Kasumi-1 (cell line): Measurements from ENCODE around the gene CLEC16A.

ENCODE experiments used
- DNase-seq, 2 experiments: peaks; one replicate each; lab custom pipeline; 2025; lab: John Stamatoyannopoulos, UW

Gene CLEC16A

GRCh38 chr16:11178424-11178823, 234.1 kb downstream of the CLEC16A start:
- DNase-seq, result no peak

DNA sequence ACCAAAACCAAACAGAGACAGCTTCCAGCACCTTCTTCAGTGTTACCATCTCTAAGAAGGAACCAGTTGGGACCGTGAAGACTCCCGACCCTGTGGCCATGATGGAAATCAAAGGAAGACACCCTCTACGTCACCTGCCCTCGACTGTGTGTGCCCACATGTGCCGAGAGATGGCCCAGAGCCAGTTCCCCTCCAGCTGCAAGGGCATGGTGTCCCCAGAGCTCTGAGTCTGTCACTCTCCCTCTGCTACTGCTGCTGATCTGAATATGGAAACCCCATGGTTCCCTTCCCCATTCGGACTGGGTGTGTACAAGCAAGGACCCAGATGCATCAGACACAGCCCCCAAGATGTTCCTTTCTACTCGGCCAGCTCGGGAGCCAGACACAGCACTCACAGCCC, 235.2 kb downstream of the CLEC16A start:
- DNase-seq, result no peak

GRCh38 chr16:11180489-11180888, 236.1 kb downstream of the CLEC16A start:
- no peak for DNase-seq

GRCh38 chr16:11181242-11181898, 237.0 kb downstream of the CLEC16A start:
- no peak for DNase-seq

- no peak for DNase-seq
These were observed 237.5 kb downstream of the CLEC16A start for GRCh38 chr16:11181899-11182279.

DNA sequence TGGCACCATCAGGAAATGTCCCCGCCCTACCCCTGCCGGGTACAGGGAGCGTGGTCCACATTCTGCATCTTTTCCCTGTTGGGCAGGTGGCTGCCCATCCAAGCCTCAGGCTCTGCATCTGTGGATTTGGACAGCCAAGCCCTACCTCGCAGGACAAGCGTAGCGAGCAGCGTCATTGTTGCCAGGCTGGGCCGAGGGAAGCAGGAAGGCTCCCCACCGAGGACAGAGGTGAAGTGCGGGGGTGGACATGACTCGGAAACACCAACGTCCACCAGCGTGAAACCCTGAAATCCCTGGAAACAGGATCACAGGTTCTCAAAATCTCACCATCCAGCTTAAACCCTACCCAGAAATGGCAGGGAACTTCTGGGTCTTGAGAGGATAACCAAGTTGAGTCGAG, 238.0 kb downstream of the CLEC16A start:
- DNase-seq, result no peak

DNA sequence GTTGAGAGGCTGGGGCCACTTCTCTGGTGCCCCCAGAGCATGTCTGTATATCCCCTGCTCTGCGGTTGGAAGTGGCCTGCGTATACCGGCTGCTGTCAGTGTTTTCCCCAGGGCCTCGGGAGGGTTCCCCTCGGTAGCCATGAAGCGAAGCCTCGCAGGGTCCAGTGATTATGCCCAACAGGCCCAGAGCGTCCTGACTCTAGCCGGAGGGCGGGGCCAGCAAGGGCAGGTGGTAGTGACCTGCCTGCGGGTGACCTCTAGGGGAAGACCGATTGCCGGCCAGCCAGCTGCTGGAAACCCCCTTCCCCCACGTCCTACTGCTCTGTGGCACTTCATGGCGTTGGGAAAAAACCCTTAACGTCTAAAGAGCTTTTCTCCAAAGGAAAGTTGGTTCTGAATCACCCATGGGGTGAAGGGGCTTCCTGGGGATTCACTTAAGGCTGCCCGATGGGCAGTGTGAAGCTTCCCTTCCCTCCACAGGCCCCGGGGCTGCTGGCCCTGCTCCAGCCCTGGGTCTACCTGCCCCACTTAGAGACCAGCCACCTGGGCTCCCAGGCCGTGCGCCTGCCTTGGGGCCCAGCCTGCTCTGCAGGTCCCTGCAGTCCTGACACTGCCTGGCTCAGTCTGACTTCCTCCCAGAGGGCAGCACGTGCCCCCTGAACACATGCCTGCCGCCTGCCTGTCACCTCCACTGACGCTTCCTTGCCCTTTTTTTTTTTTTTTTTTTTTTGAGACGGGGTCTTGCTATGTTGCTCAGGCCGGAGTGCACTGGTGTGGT, 238.9 kb downstream of the CLEC16A start:
- no peak for DNase-seq

- no peak for DNase-seq
These were observed 239.6 kb downstream of the CLEC16A start for GRCh38 chr16:11183951-11184350.

- DNase-seq, result no peak
These were observed 243.2 kb downstream of the CLEC16A start for GRCh38 chr16:11187522-11188023.

DNA sequence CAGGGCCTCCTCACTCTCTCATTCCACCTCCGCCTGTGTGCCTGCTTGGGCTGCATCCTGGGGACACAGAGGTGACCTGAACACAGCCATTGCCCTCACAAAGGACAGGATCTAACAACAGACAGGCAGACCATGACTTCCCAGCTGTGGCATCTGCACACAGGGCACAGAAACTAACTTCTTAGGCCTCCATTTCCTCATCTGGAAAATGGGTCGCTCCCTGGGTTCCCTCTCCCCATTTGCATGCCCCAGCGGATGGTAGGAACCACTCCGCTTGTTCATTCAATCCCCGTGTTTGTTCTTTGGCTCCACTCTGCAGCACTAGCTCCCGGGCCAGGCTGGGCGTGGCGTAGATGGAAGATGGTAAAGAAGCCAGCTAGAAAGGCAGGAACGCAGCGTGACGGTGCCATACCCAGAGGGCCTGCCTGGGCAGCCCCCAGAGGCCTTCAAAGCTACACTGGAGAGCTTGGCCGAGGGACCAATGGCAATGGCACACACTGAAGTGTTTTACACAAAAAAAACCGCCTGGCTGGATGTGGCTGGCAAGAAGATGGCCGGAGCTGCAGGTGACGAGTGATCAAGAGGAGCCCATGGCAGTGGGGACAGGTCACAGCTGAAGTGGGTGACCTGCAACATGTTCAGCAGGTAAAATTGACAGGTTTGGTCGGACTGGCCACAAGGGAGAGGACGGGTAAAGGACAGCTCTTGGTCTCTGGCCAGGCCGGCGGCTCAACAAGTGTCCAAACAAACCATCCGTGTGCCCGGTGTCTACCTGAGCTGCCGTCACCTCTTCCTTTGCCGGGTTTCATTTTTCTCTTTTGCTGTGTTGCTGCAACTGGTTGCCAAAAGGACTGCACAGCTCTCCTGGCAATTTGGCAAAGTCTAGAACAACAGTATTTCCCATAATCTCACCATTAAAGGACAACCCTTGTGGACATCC, 244.7 kb downstream of the CLEC16A start:
- no peak for DNase-seq

- DNase-seq, result no peak
These were observed 246.5 kb downstream of the CLEC16A start for GRCh38 chr16:11190588-11191560.

DNA sequence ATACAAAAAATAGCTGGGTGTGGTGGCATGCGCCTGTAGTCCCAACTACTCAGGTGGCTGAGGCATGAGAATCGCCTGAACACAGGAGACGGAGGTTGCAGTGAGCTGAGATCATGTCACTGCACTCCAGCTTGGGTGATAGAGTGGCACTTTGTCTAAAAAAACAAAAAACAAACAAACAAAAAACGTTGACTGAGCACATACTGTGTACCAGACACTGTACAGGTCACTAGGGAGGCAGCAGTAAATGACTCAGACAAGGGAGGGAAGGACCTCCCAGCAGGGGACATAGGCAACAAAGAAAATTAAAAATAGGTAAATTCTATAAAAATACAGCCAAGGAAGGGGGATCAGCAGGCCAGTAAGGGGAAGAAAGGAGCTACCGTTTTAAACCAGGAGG, 247.3 kb downstream of the CLEC16A start:
- no peak for DNase-seq

DNA sequence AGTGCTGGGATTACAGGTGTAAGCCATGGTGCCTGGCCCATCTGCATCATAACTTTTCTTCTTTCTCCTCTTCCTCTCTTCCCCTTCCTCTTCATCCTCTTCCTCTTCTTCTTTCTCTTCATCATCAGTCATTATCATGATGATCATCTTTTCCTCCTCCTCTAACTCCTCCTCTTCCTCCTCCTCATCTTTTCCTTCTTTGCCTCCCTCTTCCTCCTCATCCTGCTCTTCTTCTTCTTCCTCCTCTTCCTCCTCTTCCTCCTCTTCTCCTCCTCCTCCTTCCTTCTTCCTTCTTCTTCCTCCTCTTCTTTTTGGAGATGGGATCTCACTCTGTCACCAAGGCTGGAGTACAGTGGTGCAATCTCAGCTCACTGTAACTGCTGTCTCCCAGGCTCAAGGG, 249.1 kb downstream of the CLEC16A start:
- no peak for DNase-seq

DNA sequence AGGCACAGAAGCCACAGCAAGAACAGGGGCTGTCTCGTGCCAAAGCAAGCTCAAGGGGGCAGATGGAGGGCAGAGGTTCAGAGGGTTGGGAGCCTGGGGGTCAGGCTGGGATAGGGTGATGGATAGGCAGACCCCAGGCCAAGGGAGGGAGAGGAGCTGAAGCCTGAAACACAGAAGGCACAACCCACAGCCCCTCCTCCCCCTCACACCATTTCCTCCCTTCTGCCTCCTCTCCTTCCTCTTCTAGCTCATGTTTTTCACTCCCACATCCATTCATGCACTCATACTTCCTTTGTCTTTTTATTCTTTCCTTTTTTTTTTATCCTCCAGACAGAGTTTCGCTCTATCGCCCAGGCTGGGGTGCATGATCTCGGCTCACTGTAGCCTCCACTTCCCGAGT, 250.5 kb downstream of the CLEC16A start:
- peak; percentile 16 to 22 for DNase-seq

DNA sequence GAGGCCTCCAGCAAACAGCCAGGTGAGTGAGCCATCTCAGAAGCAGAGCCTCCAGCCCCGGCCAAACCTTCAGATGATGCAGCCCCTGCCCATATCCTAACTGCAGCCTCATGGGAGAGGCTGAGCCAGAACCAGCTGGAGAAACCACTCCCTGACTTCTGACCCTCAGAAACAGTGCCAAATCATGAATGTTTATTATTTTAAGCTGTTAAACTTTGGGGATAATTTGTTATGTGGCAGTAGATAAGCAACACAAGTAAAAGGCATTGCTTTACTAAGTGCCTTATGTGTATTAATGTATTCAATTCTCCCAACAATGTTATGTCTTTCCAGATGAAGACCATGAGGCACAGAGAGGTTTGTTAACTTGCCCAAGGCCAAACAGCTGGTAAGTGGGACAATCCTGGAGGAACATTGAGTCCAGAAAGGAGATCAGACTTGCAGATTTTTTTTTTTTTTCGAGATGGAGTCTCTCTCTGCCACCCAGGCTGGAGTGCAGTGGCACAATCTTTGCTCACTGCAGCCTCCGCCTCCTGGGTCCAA, 252.0 kb downstream of the CLEC16A start:
- DNase-seq, result no peak

- no peak for DNase-seq
These were observed 254.0 kb downstream of the CLEC16A start for GRCh38 chr16:11198375-11198774.

- no peak for DNase-seq
These were observed 254.5 kb downstream of the CLEC16A start for GRCh38 chr16:11198828-11199227.

- DNase-seq, result no peak
These were observed 256.2 kb downstream of the CLEC16A start for GRCh38 chr16:11200592-11200991.

- DNase-seq, result no peak
These were observed 257.3 kb downstream of the CLEC16A start for GRCh38 chr16:11201498-11202259.
